Ishikawa (cell line): ENCODE data around the gene POLD4.

Source experiments
- CEBPB ChIP-seq: IDR thresholded peaks from 2 replicates; pipeline ENCODE4 v1.6.1; 2012
- CREB1 ChIP-seq: IDR thresholded peaks from 2 replicates; pipeline ENCODE4 v1.6.1; 2012; ENCODE audit warnings: low read depth
- EGR1 ChIP-seq: IDR thresholded peaks from 2 replicates; pipeline ENCODE4 v1.6.1; 2012
- EP300 ChIP-seq: IDR thresholded peaks from 2 replicates; pipeline ENCODE4 v1.6.1; 2012; ENCODE audit warnings: borderline replicate concordance
- FOXM1 ChIP-seq: IDR thresholded peaks from 2 replicates; pipeline ENCODE4 v1.6.1; 2012; ENCODE audit warnings: low read depth, borderline replicate concordance
- NFIC ChIP-seq: IDR thresholded peaks from 2 replicates; pipeline ENCODE4 v1.6.1; 2012
- RAD21 ChIP-seq: IDR thresholded peaks from 2 replicates; pipeline ENCODE4 v1.6.1; 2012; ENCODE audit warnings: low read depth
- TAF1 ChIP-seq: IDR thresholded peaks from 2 replicates; pipeline ENCODE4 v1.6.1; 2012; ENCODE audit warnings: low read depth, mild to moderate bottlenecking
- TCF12 ChIP-seq: IDR thresholded peaks from 2 replicates; pipeline ENCODE4 v1.6.1; 2012; ENCODE audit warnings: low read depth
- TEAD4 ChIP-seq: IDR thresholded peaks from 2 replicates; pipeline ENCODE4 v1.6.1; 2012
- USF1 ChIP-seq: IDR thresholded peaks from 2 replicates; pipeline ENCODE4 v1.6.1; 2012
- YY1 ChIP-seq: IDR thresholded peaks from 2 replicates; pipeline ENCODE4 v1.6.1; 2012; ENCODE audit warnings: low read depth
- ZBTB7A ChIP-seq: IDR thresholded peaks from 2 replicates; pipeline ENCODE4 v1.6.1; 2012; ENCODE audit warnings: low read depth
- TF ChIP-seq, protein P1 (sequence below): IDR thresholded peaks from 2 replicates; pipeline ENCODE4 v1.6.1; 2012
- TF ChIP-seq, protein P2 (sequence below): IDR thresholded peaks from 2 replicates; pipeline ENCODE4 v1.6.1; 2012; ENCODE audit warnings: low read depth, mild to moderate bottlenecking

Gene POLD4

GRCh38 chr11:67317205-67317887 is 36.0 kb downstream of the POLD4 start:
- TF ChIP-seq TAF1 (peak; percentile 77), YY1 (peak; percentile 11; the same call in 1 of the 2 replicates), RAD21 (peak; percentile 94), CREB1 (no peak)
- TF ChIP-seq, protein P1, sequence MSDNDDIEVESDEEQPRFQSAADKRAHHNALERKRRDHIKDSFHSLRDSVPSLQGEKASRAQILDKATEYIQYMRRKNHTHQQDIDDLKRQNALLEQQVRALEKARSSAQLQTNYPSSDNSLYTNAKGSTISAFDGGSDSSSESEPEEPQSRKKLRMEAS, result peak; percentile 53

DNA sequence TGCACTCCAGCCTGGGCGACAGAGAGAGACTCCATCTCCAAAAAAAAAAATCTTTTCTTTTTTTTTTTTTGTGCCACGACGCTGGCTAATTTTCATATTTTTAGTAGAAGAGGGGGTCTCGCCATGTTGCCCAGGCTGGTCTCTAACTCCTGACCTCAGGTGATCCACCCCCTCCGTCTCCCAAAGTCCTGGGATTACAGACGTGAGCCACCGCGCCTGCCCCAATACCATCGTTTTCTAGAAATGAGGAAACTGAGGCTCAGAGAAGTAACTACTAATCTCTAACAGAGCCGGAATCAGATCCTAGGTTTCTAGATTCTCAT is 36.5 kb downstream of the POLD4 start:
- no peak for TF ChIP-seq EGR1
- TF ChIP-seq RAD21, result no peak
- no peak for TF ChIP-seq NFIC
- TF ChIP-seq CREB1, result no peak
- TF ChIP-seq ZBTB7A, result no peak
- TF ChIP-seq YY1, result no peak
- TF ChIP-seq EP300, result no peak
- TF ChIP-seq, protein P1, result no peak
- TF ChIP-seq CEBPB, result no peak
- TF ChIP-seq TAF1, result no peak
- TF ChIP-seq, protein P2, sequence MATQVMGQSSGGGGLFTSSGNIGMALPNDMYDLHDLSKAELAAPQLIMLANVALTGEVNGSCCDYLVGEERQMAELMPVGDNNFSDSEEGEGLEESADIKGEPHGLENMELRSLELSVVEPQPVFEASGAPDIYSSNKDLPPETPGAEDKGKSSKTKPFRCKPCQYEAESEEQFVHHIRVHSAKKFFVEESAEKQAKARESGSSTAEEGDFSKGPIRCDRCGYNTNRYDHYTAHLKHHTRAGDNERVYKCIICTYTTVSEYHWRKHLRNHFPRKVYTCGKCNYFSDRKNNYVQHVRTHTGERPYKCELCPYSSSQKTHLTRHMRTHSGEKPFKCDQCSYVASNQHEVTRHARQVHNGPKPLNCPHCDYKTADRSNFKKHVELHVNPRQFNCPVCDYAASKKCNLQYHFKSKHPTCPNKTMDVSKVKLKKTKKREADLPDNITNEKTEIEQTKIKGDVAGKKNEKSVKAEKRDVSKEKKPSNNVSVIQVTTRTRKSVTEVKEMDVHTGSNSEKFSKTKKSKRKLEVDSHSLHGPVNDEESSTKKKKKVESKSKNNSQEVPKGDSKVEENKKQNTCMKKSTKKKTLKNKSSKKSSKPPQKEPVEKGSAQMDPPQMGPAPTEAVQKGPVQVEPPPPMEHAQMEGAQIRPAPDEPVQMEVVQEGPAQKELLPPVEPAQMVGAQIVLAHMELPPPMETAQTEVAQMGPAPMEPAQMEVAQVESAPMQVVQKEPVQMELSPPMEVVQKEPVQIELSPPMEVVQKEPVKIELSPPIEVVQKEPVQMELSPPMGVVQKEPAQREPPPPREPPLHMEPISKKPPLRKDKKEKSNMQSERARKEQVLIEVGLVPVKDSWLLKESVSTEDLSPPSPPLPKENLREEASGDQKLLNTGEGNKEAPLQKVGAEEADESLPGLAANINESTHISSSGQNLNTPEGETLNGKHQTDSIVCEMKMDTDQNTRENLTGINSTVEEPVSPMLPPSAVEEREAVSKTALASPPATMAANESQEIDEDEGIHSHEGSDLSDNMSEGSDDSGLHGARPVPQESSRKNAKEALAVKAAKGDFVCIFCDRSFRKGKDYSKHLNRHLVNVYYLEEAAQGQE, result no peak
- TF ChIP-seq TEAD4, result no peak
- no peak for TF ChIP-seq TCF12
- TF ChIP-seq USF1, result no peak
- TF ChIP-seq FOXM1, result no peak

DNA sequence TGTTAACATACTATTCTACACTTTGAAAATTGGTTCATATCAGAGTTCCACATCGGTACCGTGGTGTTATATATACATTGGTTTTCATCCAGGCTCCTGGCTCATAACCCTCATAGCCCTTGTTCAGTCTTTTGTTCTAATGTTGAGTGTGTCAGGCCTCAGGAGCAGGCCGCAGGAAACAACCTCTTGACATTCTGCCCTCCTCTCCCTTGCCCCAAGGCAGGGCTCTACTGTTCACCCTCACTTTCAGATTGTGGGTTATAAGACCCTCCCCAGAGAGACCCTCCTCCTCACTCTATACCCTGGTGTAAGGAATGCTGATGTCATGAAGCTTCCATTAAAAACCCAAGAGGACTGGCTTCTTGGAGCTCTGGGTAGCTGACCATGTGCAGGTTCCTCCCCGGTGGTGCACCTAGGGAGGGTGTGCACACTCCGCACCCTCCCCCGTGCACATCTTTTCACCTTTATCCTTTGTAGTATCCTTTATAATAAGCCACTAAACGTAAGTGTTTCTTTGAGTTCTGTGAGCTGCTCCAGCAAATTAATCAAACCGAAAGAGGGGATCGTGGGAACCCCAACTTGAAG is 37.9 kb downstream of the POLD4 start:
- TF ChIP-seq CREB1 (no peak), ZBTB7A (no peak), FOXM1 (no peak), EGR1 (no peak), TAF1 (no peak), YY1 (no peak), RAD21 (no peak), USF1 (no peak), EP300 (no peak), NFIC (no peak)
- TF ChIP-seq, protein P2, result no peak
- TF ChIP-seq, protein P1, result no peak

DNA sequence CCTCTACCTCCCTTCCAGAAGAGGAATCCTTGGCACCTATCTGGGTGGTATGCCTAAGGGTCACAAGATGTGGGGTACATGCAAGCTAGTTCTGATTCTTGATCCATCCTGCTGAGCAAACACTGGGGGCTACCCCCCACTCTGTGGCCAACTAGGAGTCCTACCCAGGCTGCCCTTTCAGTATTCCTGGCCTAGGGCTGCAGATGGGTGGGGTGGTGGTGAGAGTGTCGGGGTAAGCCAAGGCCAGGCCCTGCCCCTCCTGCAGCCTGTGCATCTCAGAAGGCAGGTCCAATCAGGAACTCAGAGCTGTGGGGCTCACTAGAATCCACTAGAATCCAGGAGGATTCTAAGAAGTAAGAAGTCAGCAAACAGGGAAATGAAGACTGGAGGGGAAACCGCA is 39.1 kb downstream of the POLD4 start:
- TF ChIP-seq EGR1, result no peak
- no peak for TF ChIP-seq TEAD4

DNA sequence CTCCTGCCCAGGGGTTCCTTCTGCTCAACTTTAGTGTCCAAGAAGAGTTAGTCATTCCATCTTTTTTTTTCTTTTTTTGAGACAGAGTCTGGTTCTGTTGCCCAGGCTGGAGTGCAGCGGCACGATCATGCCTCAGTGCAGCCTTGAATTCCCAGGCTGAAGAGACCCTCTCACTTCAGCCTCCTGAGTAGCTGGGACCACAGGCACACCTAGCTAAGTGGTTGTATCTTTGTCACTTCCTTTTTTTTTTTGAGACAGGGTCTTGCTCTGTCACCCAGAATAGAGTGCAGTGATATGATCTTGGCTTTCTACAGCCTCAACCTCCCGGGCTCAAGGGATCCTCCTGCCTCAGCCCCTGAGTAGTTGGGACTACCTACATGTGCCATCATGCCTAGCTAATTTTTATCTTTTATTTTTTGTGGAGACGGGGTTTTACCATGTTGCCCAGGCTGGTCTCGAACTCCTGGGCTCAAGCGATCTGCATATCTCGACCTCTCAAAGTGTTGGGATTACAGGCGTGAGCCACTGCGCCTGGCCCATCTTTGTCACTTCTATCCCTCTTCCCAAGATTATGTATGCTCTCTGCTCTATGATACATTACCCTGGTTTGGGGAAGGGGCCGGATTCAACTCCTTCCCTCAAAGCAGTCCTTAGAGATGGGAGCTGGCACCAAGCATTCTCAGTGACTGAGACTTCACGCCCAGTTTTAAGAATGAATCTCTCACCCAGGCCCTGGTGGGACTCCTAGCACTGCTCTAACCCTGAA is 40.0 kb downstream of the POLD4 start:
- TF ChIP-seq, protein P1, result no peak
- no peak for TF ChIP-seq TEAD4
- TF ChIP-seq CREB1, result no peak
